ENCODE measurements around the gene KIF26B. TPM values are rescaled to one million over a fixed set of nuclear protein-coding genes. Genes with fewer than 3 reads are reported as not detected.

KIF26B gene
- total and polyA plus RNA-seq, 10 of the 15 experiments (the other 5 are each of a cell fraction or from before 2014, with no cell fraction given) = 0.35 to 11.6 (median 2.2) TPM

GRCh38 chr1:245512181-245512888 is 357.6 kb downstream of the KIF26B start:
- BruUV-seq (replicated peaks) = no TSS peak
- no peaks in the 10 kb centered on the region for H3K4me1 ChIP-seq (ENCODE audit: control insufficient read depth, insufficient read depth, low read length)
- H3K4me2 ChIP-seq (ENCODE audit: control insufficient read depth, insufficient read depth) = no peak overlapping the region
- ChIA-PET POLR2A (interaction anchor here (0.6 kb wide), 1 partner anchor 155 kb away, joined by 3 read pairs; no protein-coding TSS in a partner anchor), RAD21 (ENCODE audit: unreplicated experiment) (no interaction called here), CTCF (interaction anchor here (1.0 kb wide), 2 partner anchors 10 to 17 kb away, joined by 3 read pairs; no protein-coding TSS in a partner anchor), SMC1A (ENCODE audit: uncharacterized antibody, unreplicated experiment) (interaction anchor here (0.7 to 1.9 kb wide), 3 partner anchors 10 to 64 kb away, joined by 3 to 4 read pairs (median 4); no protein-coding TSS in a partner anchor)
- intact Hi-C loops (cut with micrococcal nuclease; ENCODE audit: unreplicated experiment) (loop anchor here (10.0 kb wide), 1 partner anchor 358 kb away; the partner anchor contains the start of gene KIF26B), in situ Hi-C loops (cut with MboI) (no loop called here)
- no peaks in the 10 kb centered on the region for H3K36me3 ChIP-seq (ENCODE audit: control insufficient read depth in 2 of 2, insufficient read depth in 2 of 2, low read length in 1 of 2)
- H3K4me3 ChIP-seq = no peak overlapping the region
- no peaks in the 10 kb centered on the region; a peak in 1 of 4 replicates for H3K27me3 ChIP-seq (replicated peaks in 1 of 2; ENCODE audit: control insufficient read depth in 2 of 2, insufficient read depth in 2 of 2, low read length in 1 of 2)
- TF ChIP-seq NFIC (IDR thresholded peaks at IDR 0.05; ENCODE audit: low read depth, low read length) (no peak), ATF7 (IDR thresholded peaks at IDR 0.05; ENCODE audit: low read depth) (no peak), ZNF24 (IDR thresholded peaks at IDR 0.05) (no peak), CTCF (IDR thresholded peaks at IDR 0.05 in 2 of 3, conservative IDR thresholded peaks at IDR 0.05 in 1 of 3; ENCODE audit: control insufficient read depth in 2 of 3, extremely low read depth in 1 of 3, insufficient read depth in 1 of 3, low read depth in 3 of 3, low read length in 3 of 3) (no peak), CBFB (IDR thresholded peaks at IDR 0.05; ENCODE audit: low read depth) (no peak), HCFC1 (IDR thresholded peaks at IDR 0.05; ENCODE audit: low read length) (no peak), PAX5 (IDR thresholded peaks at IDR 0.05; ENCODE audit: borderline replicate concordance, low read depth, low read length) (no peak)
- no peaks in the 10 kb centered on the region for H4K20me1 ChIP-seq (ENCODE audit: control insufficient read depth, insufficient read depth)
- no peak for ATAC-seq
- no peak for FAIRE-seq
- H3K79me2 ChIP-seq (ENCODE audit: control insufficient read depth, insufficient read depth, low read length) = no peaks in the 10 kb centered on the region
- H3K9me3 ChIP-seq (replicated peaks; ENCODE audit: control insufficient read depth, insufficient read depth, low read length) = no peaks in the 10 kb centered on the region
- DNase-seq (ENCODE audit: low read depth, low spot score) = no peak
- no peak overlapping the region for H2AFZ ChIP-seq (ENCODE audit: control insufficient read depth, low read depth, low read length)
- no peak overlapping the region for H3K27ac ChIP-seq (ENCODE audit: control insufficient read depth, insufficient read depth)
- no peak overlapping the region for H3K9ac ChIP-seq (ENCODE audit: control insufficient read depth, insufficient read depth, low read length)
- 28% methylated on average over 8 of the region's 8 CpGs for WGBS (ENCODE audit: insufficient coverage, insufficient replicate concordance, low lambda C conversion rate, missing lambda C conversion rate)
